Skeletal muscle tissue (tissue), 4 donors: ENCODE data around the gene MICAL3. TPM values are rescaled to one million over a fixed set of nuclear protein-coding genes. Genes with fewer than 3 reads are reported as not detected.
"Not testable (repeated sequence)": the region's sequence is repeated elsewhere in the genome, so short reads cannot be mapped to it uniquely, and the experiment has no call there.

Source experiments
- H3K27ac ChIP-seq: one replicate; pipeline ENCODE4 v1.7.0; 2013; ENCODE audit warnings: mild to moderate bottlenecking, low read depth, low read length, inconsistent platforms
- H3K27me3 ChIP-seq, 3 donors: one replicate each; pipeline ENCODE4 v1.7.0; 2013; ENCODE audit warnings: low read length in 3 of 3; ENCODE audit not compliant: control insufficient read depth in 3 of 3, insufficient read depth in 3 of 3
- H3K36me3 ChIP-seq, 3 donors: one replicate each; pipeline ENCODE4 v1.7.0; 2013; ENCODE audit warnings: low read length in 3 of 3; ENCODE audit not compliant: control insufficient read depth in 3 of 3, insufficient read depth in 3 of 3
- H3K4me1 ChIP-seq, 3 donors: one replicate each; pipeline ENCODE4 v1.7.0; 2013; ENCODE audit warnings: low read length in 3 of 3, mild to moderate bottlenecking in 3 of 3; ENCODE audit not compliant: control insufficient read depth in 3 of 3, insufficient read depth in 3 of 3
- H3K4me3 ChIP-seq, 3 donors: one replicate each; pipeline ENCODE4 v1.7.0; 2013; ENCODE audit warnings: low read length in 3 of 3
- H3K9ac ChIP-seq, 3 donors: one replicate each; pipeline ENCODE4 v1.7.0; 2013; ENCODE audit warnings: low read length in 3 of 3, mild to moderate bottlenecking in 3 of 3, moderate library complexity in 2 of 3, low read depth in 1 of 3
- H3K9me3 ChIP-seq, 3 donors: one replicate each; pipeline ENCODE4 v1.7.0; 2013; ENCODE audit warnings: low read length in 3 of 3; ENCODE audit not compliant: control insufficient read depth in 3 of 3
- total RNA-seq: library from RNA; depleted of rRNA; stranded (reverse); fragments of >200 nt; gene quantifications from one replicate; pipeline ENCODE4 v1.2.3, GENCODE V29; 2014
- donor health status: Osteomylitis.

MICAL3 gene
- total RNA-seq, 1 donor from 2014 or later: 20.9 TPM

- no peaks in the 10 kb centered on the region for H3K27me3 ChIP-seq
- H3K4me1 ChIP-seq: peaks cover 14 to 54% (median 28%) of the 10 kb centered on the region in 3 donors
- H3K4me3 ChIP-seq: no peak overlapping the region
- H3K27ac ChIP-seq: no peak overlapping the region
- no peaks in the 10 kb centered on the region for H3K9me3 ChIP-seq
- H3K9ac ChIP-seq: no peak overlapping the region
- H3K36me3 ChIP-seq: no peaks in the 10 kb centered on the region
Observed at GRCh38 chr22:17990942-17991341, 33.4 kb downstream of the MICAL3 start.

GRCh38 chr22:17990147-17990546 lies 34.2 kb downstream of the MICAL3 start:
- Histone ChIP-seq H3K27me3 (no peaks in the 10 kb centered on the region), H3K9me3 (no peaks in the 10 kb centered on the region), H3K36me3 (no peaks in the 10 kb centered on the region), H3K9ac (no peak overlapping the region), H3K27ac (no peak overlapping the region), H3K4me3 (no peak overlapping the region), H3K4me1 (peaks cover 16 to 54% (median 28%) of the 10 kb centered on the region in 3 donors)

- H3K9ac ChIP-seq: no peak overlapping the region
- H3K9me3 ChIP-seq: no peaks in the 10 kb centered on the region
- no peaks in the 10 kb centered on the region for H3K36me3 ChIP-seq
- H3K4me1 ChIP-seq: peaks cover 18 to 48% (median 31%) of the 10 kb centered on the region in 3 donors
- no peak overlapping the region for H3K4me3 ChIP-seq
- no peak overlapping the region for H3K27ac ChIP-seq
- no peaks in the 10 kb centered on the region for H3K27me3 ChIP-seq
Observed at GRCh38 chr22:17988800-17989513, 35.4 kb downstream of the MICAL3 start.

GRCh38 chr22:17985606-17986005 lies 38.8 kb downstream of the MICAL3 start:
- no peaks in the 10 kb centered on the region for H3K27me3 ChIP-seq
- no peak overlapping the region for H3K27ac ChIP-seq
- no peaks in the 10 kb centered on the region for H3K36me3 ChIP-seq
- no peaks in the 10 kb centered on the region for H3K9me3 ChIP-seq
- H3K4me3 ChIP-seq: no peak overlapping the region
- peaks cover 16 to 27% (median 19%) of the 10 kb centered on the region in 3 donors for H3K4me1 ChIP-seq
- H3K9ac ChIP-seq: no peak overlapping the region

GRCh38 chr22:17985071-17985470 lies 39.3 kb downstream of the MICAL3 start:
- not testable (repeated sequence) for H3K27ac ChIP-seq, H3K27me3 ChIP-seq, H3K9ac ChIP-seq, H3K4me3 ChIP-seq, H3K9me3 ChIP-seq, H3K36me3 ChIP-seq
- peaks cover 21 to 27% (median 22%) of the 10 kb centered on the region in 3 donors for H3K4me1 ChIP-seq

GRCh38 chr22:17984114-17984513 lies 40.2 kb downstream of the MICAL3 start:
- Histone ChIP-seq H3K9ac (peak overlapping the region in 1 of 3 donors; percentile 50), H3K9me3 (no peaks in the 10 kb centered on the region), H3K4me1 (peaks cover 22 to 27% (median 23%) of the 10 kb centered on the region in 3 donors), H3K4me3 (no peak overlapping the region), H3K27me3 (no peaks in the 10 kb centered on the region), H3K27ac (no peak overlapping the region), H3K36me3 (no peaks in the 10 kb centered on the region)

- Histone ChIP-seq H3K9ac (no peak overlapping the region), H3K27ac (no peak overlapping the region), H3K36me3 (no peaks in the 10 kb centered on the region), H3K27me3 (no peaks in the 10 kb centered on the region), H3K4me1 (peaks cover 17 to 21% (median 20%) of the 10 kb centered on the region in 3 donors), H3K4me3 (no peak overlapping the region), H3K9me3 (no peaks in the 10 kb centered on the region)
Observed at GRCh38 chr22:17982572-17983141, 41.7 kb downstream of the MICAL3 start.

- Histone ChIP-seq H3K4me1 (peaks cover 17 to 21% (median 20%) of the 10 kb centered on the region in 3 donors), H3K36me3 (no peaks in the 10 kb centered on the region), H3K9me3 (no peaks in the 10 kb centered on the region)
Observed at GRCh38 chr22:17981497-17981896, 42.9 kb downstream of the MICAL3 start.

GRCh38 chr22:17980638-17981051 lies 43.7 kb downstream of the MICAL3 start:
- no peak overlapping the region for H3K27ac ChIP-seq
- peak overlapping the region; percentile 41 to 54 (median 44) for H3K9ac ChIP-seq
- no peaks in the 10 kb centered on the region for H3K36me3 ChIP-seq
- H3K4me3 ChIP-seq: peak overlapping the region; percentile 15 to 62 (median 42)
- no peaks in the 10 kb centered on the region for H3K9me3 ChIP-seq
- H3K27me3 ChIP-seq: no peaks in the 10 kb centered on the region
- peaks cover 17 to 27% (median 21%) of the 10 kb centered on the region in 3 donors for H3K4me1 ChIP-seq

More at GRCh38 chr22:17981497-17981896, 42.9 kb downstream of the MICAL3 start:
- Histone ChIP-seq H3K27me3 (no peaks in the 10 kb centered on the region), H3K9ac (no peak overlapping the region), H3K27ac (no peak overlapping the region), H3K4me3 (no peak overlapping the region)

GRCh38 chr22:17980015-17980590 lies 44.3 kb downstream of the MICAL3 start:
- Histone ChIP-seq H3K9me3 (no peaks in the 10 kb centered on the region), H3K36me3 (no peaks in the 10 kb centered on the region), H3K4me3 (peak overlapping the region in 2 of 3 donors; percentile 42 to 62), H3K27ac (peak overlapping the region; percentile 33), H3K27me3 (no peaks in the 10 kb centered on the region), H3K9ac (peak overlapping the region; percentile 41 to 50 (median 44)), H3K4me1 (peaks cover 16 to 27% (median 21%) of the 10 kb centered on the region in 3 donors)
